Activated effector memory CD4-positive, alpha-beta T cell treated with Interleukin-2 at 50 U/mL for 16 hours (primary cell): ENCODE results near the gene ATXN2.

Experiments used
- DNase-seq: peaks from one replicate; pipeline ENCODE4 v3.0.0-alpha.2; 2020

ATXN2 gene

GRCh38 chr12:111436266-111436665 lies 162.8 kb downstream of the ATXN2 start:
- DNase-seq = no peak

GRCh38 chr12:111435661-111436201 lies 163.4 kb downstream of the ATXN2 start:
- no peak for DNase-seq

GRCh38 chr12:111434680-111435338 lies 164.3 kb downstream of the ATXN2 start:
- DNase-seq = peak; percentile 78

DNA sequence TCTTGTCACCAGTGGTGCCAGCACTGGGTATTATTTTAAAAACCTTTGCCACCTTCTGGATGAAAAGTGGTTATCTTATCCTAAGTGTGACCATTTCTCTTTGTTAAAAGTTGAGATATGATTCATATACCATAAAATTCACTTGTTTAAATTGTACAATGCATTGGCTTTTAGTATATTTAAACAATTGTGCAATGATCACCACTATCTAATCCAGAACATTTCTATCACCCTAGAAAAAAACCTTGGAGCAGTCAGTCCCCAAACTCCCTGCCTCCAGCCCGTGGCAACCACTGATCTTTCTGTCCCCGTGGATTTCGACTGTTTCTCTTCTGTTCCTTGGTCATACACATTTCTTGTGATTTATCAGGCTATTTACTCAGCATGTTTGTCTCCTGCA lies 165.1 kb downstream of the ATXN2 start:
- no peak for DNase-seq

GRCh38 chr12:111431772-111432171 lies 167.3 kb downstream of the ATXN2 start:
- no peak for DNase-seq

GRCh38 chr12:111430433-111431353 lies 168.4 kb downstream of the ATXN2 start:
- peak; percentile 51 for DNase-seq

DNA sequence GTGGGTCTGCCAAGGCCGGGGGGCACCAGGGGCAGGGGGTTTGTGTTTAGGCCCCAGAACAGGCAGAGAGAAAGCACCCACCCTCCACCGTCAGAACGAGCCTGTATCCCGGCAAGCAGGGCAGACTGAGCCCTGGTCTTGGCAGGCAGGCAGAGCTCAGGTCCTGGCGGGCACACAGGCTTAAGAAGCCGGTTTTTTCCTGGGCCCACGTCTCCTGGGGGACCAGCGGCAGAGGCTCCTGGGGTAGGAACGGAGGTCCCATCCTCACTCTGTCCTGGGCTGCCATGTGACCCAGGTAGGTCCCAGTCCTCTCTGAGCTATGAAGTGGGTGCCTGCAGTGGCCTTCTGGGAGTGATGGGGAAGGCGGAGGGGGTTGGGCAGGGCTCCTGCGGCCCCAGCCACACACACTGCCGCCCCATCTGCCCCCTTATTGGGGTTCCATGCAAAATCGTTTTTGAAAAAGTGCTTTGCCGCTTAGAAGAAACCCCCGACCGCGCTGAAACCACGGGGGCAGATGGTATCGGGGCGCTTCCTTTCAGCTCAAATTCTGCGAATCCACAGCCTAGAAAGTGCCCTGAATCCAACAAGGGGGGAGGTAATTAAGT lies 169.2 kb downstream of the ATXN2 start:
- DNase-seq = peak; percentile 72

DNA sequence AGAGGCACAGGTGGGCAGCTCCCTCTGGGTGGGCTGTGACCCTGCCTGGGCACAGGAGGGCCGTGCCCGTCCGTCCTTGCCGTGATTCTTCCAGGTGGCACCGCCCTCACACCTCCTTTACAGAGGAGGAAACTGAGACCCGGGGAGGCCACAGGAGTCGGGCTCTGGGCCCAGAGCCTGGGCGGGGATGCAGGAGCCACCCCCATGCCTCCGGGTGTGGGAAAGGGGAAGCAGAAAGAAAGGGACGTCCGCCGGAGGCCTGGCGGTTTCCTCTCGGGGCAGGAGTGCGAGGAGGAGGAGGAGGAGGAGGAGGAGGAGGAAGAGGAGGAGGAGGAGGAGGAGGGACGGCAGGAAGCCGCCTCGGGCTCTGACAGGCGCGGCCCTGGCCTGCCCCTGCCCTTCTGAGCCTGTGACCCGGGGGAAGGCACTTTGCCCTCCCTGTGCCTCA lies 170.4 kb downstream of the ATXN2 start:
- no peak for DNase-seq

DNA sequence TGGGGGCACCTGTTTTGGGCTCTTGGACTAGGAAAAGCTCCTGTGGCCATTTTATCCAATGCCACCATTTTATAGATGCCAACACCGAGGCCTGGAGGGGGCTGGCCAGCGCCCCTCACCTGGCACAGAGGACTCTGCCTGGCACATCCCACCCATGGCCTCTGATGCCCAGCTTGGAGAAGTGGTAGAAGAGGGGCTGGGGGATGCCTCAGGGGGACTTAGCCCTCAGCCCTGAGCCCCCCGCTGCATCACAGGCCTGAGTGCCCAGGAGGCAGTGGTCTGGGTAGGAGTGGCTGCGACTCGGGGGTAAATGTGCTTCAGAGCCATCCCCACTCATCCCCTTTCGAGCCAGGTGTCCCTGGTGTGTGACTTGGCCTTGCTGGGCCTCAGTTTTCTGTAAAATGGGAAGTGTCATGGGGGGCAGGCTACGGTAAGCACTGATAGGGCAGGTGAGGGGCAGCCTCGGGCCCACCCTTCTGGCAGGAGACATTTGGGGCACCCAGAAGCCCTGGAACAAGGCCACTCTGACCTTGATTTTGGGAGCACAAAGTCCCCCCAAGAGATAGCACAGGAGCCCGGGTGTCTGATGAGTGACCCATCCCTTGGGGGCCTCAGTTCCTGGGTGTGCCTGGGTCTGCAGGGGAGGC lies 170.9 kb downstream of the ATXN2 start:
- no peak for DNase-seq

- no peak for DNase-seq
These were observed 171.6 kb downstream of the ATXN2 start for GRCh38 chr12:111427417-111428074.

DNA sequence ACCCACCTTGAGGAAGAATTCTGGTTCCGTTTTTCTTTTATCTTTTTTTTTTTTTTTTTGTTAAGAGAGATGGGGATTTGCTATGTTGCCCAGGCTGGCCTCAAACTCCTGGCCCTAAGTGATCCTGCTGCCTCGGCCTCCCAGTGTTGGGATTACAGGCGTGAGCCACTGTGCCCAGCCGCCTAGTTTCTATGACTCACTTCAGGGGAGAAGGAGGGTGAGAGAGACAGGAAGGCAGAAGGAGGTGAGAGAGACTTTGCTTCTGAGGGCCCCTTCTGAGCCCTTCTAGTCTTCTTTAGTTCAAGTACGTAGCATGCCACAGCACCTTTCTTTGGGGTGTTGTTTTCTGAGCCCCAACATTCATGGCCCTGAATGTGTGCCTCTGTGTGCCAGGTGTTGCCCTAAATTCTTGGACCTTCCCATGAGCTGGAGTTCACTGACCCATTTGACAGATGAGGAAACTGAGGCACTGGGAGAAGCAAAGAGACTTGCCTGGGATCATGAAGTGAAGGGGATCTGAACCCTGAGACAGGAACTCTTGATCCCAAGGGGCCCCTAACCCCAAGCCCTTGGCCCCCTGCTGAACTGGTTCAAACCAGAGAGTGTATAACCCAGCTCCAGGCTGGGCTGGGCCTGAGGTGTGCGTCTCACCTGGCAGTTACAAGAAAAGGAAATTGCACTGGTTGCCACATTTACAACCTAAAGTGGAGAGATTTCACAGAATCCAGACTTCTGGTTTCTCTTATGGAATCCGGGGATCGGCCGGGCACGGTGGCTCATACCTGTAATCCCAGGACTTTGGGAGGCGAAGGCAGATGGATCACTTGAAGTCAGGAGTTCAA lies 172.6 kb downstream of the ATXN2 start:
- no peak for DNase-seq

- DNase-seq = no peak
These were observed 173.5 kb downstream of the ATXN2 start for GRCh38 chr12:111425655-111426054.

GRCh38 chr12:111424793-111425251 lies 174.3 kb downstream of the ATXN2 start:
- DNase-seq = no peak

- DNase-seq = no peak
These were observed 174.8 kb downstream of the ATXN2 start for GRCh38 chr12:111424189-111424792.

GRCh38 chr12:111420494-111420893 lies 178.6 kb downstream of the ATXN2 start:
- DNase-seq = no peak

GRCh38 chr12:111419784-111420183 lies 179.3 kb downstream of the ATXN2 start:
- no peak for DNase-seq

DNA sequence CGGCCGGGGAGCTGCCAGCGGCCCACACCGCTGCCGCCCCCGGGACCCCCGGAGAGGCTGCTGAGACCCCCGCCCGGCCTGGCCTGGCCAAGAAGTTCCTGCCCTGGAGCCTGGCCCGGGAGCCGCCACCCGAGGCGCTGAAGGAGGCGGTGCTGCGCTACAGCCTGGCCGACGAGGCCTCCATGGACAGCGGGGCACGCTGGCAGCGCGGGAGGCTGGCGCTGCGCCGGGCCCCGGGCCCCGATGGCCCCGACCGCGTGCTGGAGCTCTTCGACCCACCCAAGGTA lies 180.6 kb downstream of the ATXN2 start:
- no peak for DNase-seq

DNA sequence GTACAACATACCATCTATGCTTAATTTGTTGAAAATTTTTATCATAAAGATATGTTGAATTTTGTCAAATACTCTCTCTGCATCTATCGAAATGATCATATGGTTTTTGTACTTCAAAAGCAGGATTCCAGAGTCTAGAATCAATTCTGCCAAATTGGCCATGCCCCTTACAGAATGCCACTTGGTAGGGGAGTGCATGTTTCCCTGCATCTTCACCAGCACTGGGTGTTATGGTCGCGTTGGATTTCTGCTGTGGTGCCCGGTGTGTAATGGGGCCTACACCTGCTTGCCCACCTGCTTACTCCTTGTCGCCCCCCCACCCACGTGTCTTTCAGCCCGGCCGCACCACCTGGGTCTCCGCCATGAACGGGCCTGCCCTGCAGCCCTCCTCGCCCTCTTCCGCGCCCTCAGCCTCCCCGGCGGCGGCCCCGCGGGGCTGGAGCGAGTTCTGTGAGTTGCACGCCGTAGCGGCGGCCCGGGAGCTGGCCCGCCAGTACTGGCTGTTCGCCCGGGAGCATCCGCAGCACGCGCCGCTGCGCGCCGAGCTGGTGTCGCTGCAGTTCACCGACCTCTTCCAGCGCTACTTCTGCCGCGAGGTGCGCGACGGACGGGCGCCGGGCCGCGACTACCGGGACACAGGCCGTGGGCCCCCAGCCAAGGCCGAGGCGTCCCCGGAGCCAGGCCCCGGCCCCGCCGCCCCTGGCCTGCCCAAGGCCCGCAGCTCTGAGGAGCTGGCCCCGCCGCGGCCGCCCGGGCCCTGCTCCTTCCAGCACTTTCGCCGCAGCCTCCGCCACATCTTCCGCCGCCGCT lies 181.1 kb downstream of the ATXN2 start:
- DNase-seq = no peak

GRCh38 chr12:111417290-111417689 lies 181.8 kb downstream of the ATXN2 start:
- no peak for DNase-seq

GRCh38 chr12:111414711-111415252 lies 184.3 kb downstream of the ATXN2 start:
- DNase-seq = no peak
